Activated naive CD8-positive, alpha-beta T cell treated with anti-CD3 and anti-CD28 coated beads, Interleukin-2, amount 50 U/mL, for 24 hours (primary cell): ENCODE results near the gene PLA2G4A.

Experiments used
- ATAC-seq: fragments of 150-1000 bp; cut with Tn5 transposase; one replicate; pipeline ENCODE4 v1.10.0; 2021
- DNase-seq: peaks from one replicate; pipeline ENCODE4 v3.0.0; 2021
- H3K27ac Mint-ChIP-seq: one replicate; pipeline ENCODE4 v1.8.0; 2021; ENCODE audit warnings: mild to moderate bottlenecking, mixed read lengths
- H3K27me3 Mint-ChIP-seq: one replicate; pipeline ENCODE4 v1.8.0; 2021; ENCODE audit warnings: mixed read lengths
- H3K36me3 Mint-ChIP-seq: one replicate; pipeline ENCODE4 v1.8.0; 2021; ENCODE audit warnings: low read depth, mixed read lengths
- H3K4me1 Mint-ChIP-seq: one replicate; pipeline ENCODE4 v1.8.0; 2021; ENCODE audit warnings: mixed read lengths
- H3K4me3 Mint-ChIP-seq: one replicate; pipeline ENCODE4 v1.8.0; 2021; ENCODE audit warnings: mild to moderate bottlenecking, moderate library complexity, mixed read lengths
- H3K9me3 Mint-ChIP-seq: one replicate; pipeline ENCODE4 v1.8.0; 2021; ENCODE audit warnings: mixed read lengths

Gene PLA2G4A

GRCh38 chr1:186843931-186844330 is 15.2 kb downstream of the PLA2G4A start:
- H3K4me1 Mint-ChIP-seq, result no peaks in the 10 kb centered on the region
- no peak overlapping the region for H3K4me3 Mint-ChIP-seq
- ATAC-seq (no peak), DNase-seq (no peak)
- no peaks in the 10 kb centered on the region for H3K36me3 Mint-ChIP-seq
- H3K27ac Mint-ChIP-seq, result no peak overlapping the region
- no peaks in the 10 kb centered on the region for H3K9me3 Mint-ChIP-seq
- H3K27me3 Mint-ChIP-seq, result no peaks in the 10 kb centered on the region

GRCh38 chr1:186845576-186846210 is 16.9 kb downstream of the PLA2G4A start:
- H3K27me3 Mint-ChIP-seq, result no peaks in the 10 kb centered on the region
- no peak overlapping the region for H3K27ac Mint-ChIP-seq
- DNase-seq, result no peak
- H3K4me3 Mint-ChIP-seq, result no peak overlapping the region
- no peaks in the 10 kb centered on the region for H3K4me1 Mint-ChIP-seq
- no peak for ATAC-seq
- no peaks in the 10 kb centered on the region for H3K9me3 Mint-ChIP-seq
- no peaks in the 10 kb centered on the region for H3K36me3 Mint-ChIP-seq

- ATAC-seq (no peak), DNase-seq (no peak)
- Mint-ChIP-seq H3K36me3 (no peaks in the 10 kb centered on the region), H3K27me3 (no peaks in the 10 kb centered on the region), H3K9me3 (no peaks in the 10 kb centered on the region), H3K27ac (no peak overlapping the region), H3K4me1 (no peaks in the 10 kb centered on the region), H3K4me3 (no peak overlapping the region)
Observed at GRCh38 chr1:186848509-186849130, 19.9 kb downstream of the PLA2G4A start.

- no peak for ATAC-seq
- DNase-seq, result no peak
- H3K4me3 Mint-ChIP-seq, result no peak overlapping the region
- no peaks in the 10 kb centered on the region for H3K4me1 Mint-ChIP-seq
- H3K9me3 Mint-ChIP-seq, result no peaks in the 10 kb centered on the region
- no peaks in the 10 kb centered on the region for H3K36me3 Mint-ChIP-seq
- H3K27me3 Mint-ChIP-seq, result no peaks in the 10 kb centered on the region
- H3K27ac Mint-ChIP-seq, result no peak overlapping the region
Observed at GRCh38 chr1:186849271-186849671, 20.5 kb downstream of the PLA2G4A start.

- no peaks in the 10 kb centered on the region for H3K27me3 Mint-ChIP-seq
- no peak overlapping the region for H3K4me3 Mint-ChIP-seq
- no peak overlapping the region for H3K27ac Mint-ChIP-seq
- H3K36me3 Mint-ChIP-seq, result no peaks in the 10 kb centered on the region
- ATAC-seq, result no peak
- H3K9me3 Mint-ChIP-seq, result no peaks in the 10 kb centered on the region
- no peak for DNase-seq
- no peaks in the 10 kb centered on the region for H3K4me1 Mint-ChIP-seq
Observed at GRCh38 chr1:186849826-186850225, 21.1 kb downstream of the PLA2G4A start.

- Mint-ChIP-seq H3K27me3 (no peaks in the 10 kb centered on the region), H3K27ac (no peak overlapping the region), H3K4me1 (peaks cover 2% of the 10 kb centered on the region), H3K36me3 (peaks cover 2% of the 10 kb centered on the region), H3K4me3 (no peak overlapping the region), H3K9me3 (no peaks in the 10 kb centered on the region)
- DNase-seq (no peak), ATAC-seq (no peak)
Observed at GRCh38 chr1:186854102-186854501, 25.4 kb downstream of the PLA2G4A start.

GRCh38 chr1:186858923-186859322 is 30.2 kb downstream of the PLA2G4A start:
- Mint-ChIP-seq H3K36me3 (peaks cover 2% of the 10 kb centered on the region), H3K27ac (no peak overlapping the region), H3K9me3 (no peaks in the 10 kb centered on the region), H3K27me3 (no peaks in the 10 kb centered on the region), H3K4me1 (peaks cover 3% of the 10 kb centered on the region), H3K4me3 (no peak overlapping the region)
- DNase-seq, result no peak
- ATAC-seq, result no peak

GRCh38 chr1:186859995-186860394 is 31.2 kb downstream of the PLA2G4A start:
- no peak overlapping the region for H3K4me3 Mint-ChIP-seq

GRCh38 chr1:186864296-186864695 is 35.5 kb downstream of the PLA2G4A start:
- no peak for ATAC-seq
- H3K4me1 Mint-ChIP-seq, result peaks cover 8% of the 10 kb centered on the region

More at GRCh38 chr1:186859995-186860394, 31.2 kb downstream of the PLA2G4A start:
- Mint-ChIP-seq H3K36me3 (peaks cover 2% of the 10 kb centered on the region), H3K4me1 (peaks cover 3% of the 10 kb centered on the region), H3K27ac (no peak overlapping the region), H3K27me3 (no peaks in the 10 kb centered on the region), H3K9me3 (no peaks in the 10 kb centered on the region)
- no peak for DNase-seq
- ATAC-seq, result no peak

GRCh38 chr1:186865253-186865652 is 36.5 kb downstream of the PLA2G4A start:
- no peaks in the 10 kb centered on the region for H3K9me3 Mint-ChIP-seq

More at GRCh38 chr1:186864296-186864695, 35.5 kb downstream of the PLA2G4A start:
- Mint-ChIP-seq H3K27ac (no peak overlapping the region), H3K9me3 (no peaks in the 10 kb centered on the region), H3K36me3 (no peaks in the 10 kb centered on the region), H3K4me3 (no peak overlapping the region), H3K27me3 (no peaks in the 10 kb centered on the region)
- DNase-seq, result no peak

GRCh38 chr1:186865857-186866256 is 37.1 kb downstream of the PLA2G4A start:
- Mint-ChIP-seq H3K27ac (no peak overlapping the region), H3K4me1 (peaks cover 8% of the 10 kb centered on the region), H3K36me3 (no peaks in the 10 kb centered on the region), H3K4me3 (no peak overlapping the region), H3K9me3 (no peaks in the 10 kb centered on the region), H3K27me3 (no peaks in the 10 kb centered on the region)
- no peak for DNase-seq
- ATAC-seq, result no peak

More at GRCh38 chr1:186865253-186865652, 36.5 kb downstream of the PLA2G4A start:
- no peak overlapping the region for H3K4me3 Mint-ChIP-seq
- peaks cover 8% of the 10 kb centered on the region for H3K4me1 Mint-ChIP-seq
- H3K27me3 Mint-ChIP-seq, result no peaks in the 10 kb centered on the region
- DNase-seq, result no peak
- H3K27ac Mint-ChIP-seq, result no peak overlapping the region
- peak; percentile 20 for ATAC-seq
- no peaks in the 10 kb centered on the region for H3K36me3 Mint-ChIP-seq

- Mint-ChIP-seq H3K27ac (no peak overlapping the region), H3K27me3 (no peaks in the 10 kb centered on the region)
Observed at GRCh38 chr1:186869526-186870228, 40.9 kb downstream of the PLA2G4A start.

GRCh38 chr1:186871784-186872183 is 43.0 kb downstream of the PLA2G4A start:
- H3K4me1 Mint-ChIP-seq, result no peaks in the 10 kb centered on the region
- no peak overlapping the region for H3K27ac Mint-ChIP-seq
- no peaks in the 10 kb centered on the region for H3K27me3 Mint-ChIP-seq
- H3K9me3 Mint-ChIP-seq, result no peaks in the 10 kb centered on the region
- ATAC-seq (no peak), DNase-seq (no peak)
- no peak overlapping the region for H3K4me3 Mint-ChIP-seq
- H3K36me3 Mint-ChIP-seq, result no peaks in the 10 kb centered on the region

More at GRCh38 chr1:186869526-186870228, 40.9 kb downstream of the PLA2G4A start:
- ATAC-seq (no peak), DNase-seq (no peak)
- Mint-ChIP-seq H3K9me3 (no peaks in the 10 kb centered on the region), H3K4me1 (peaks cover 8% of the 10 kb centered on the region), H3K4me3 (no peak overlapping the region), H3K36me3 (no peaks in the 10 kb centered on the region)

GRCh38 chr1:186872291-186872690 is 43.5 kb downstream of the PLA2G4A start:
- H3K27me3 Mint-ChIP-seq, result no peaks in the 10 kb centered on the region
- ATAC-seq (no peak), DNase-seq (no peak)
- H3K4me1 Mint-ChIP-seq, result no peaks in the 10 kb centered on the region
- no peaks in the 10 kb centered on the region for H3K36me3 Mint-ChIP-seq
- H3K27ac Mint-ChIP-seq, result no peak overlapping the region
- no peaks in the 10 kb centered on the region for H3K9me3 Mint-ChIP-seq
- no peak overlapping the region for H3K4me3 Mint-ChIP-seq

GRCh38 chr1:186873687-186874086 is 44.9 kb downstream of the PLA2G4A start:
- H3K4me1 Mint-ChIP-seq, result no peaks in the 10 kb centered on the region
- H3K4me3 Mint-ChIP-seq, result no peak overlapping the region
- DNase-seq (no peak), ATAC-seq (no peak)
- H3K36me3 Mint-ChIP-seq, result no peaks in the 10 kb centered on the region
- no peaks in the 10 kb centered on the region for H3K9me3 Mint-ChIP-seq
- no peaks in the 10 kb centered on the region for H3K27me3 Mint-ChIP-seq
- H3K27ac Mint-ChIP-seq, result no peak overlapping the region
